HEK293T (cell line): ENCODE results near the gene C1QTNF1.

Source experiments
- CTCF ChIA-PET: fragments of 350-600 bp; formaldehyde crosslinking; extraction: SDS; loops from one replicate; lab custom pipeline; 2021; ENCODE audit warnings: antibody characterized with exemption, inconsistent platforms; lab: Yijun Ruan, JAX
- POLR2A ChIA-PET: fragments of 350-600 bp; formaldehyde crosslinking; extraction: SDS; loops from one replicate; lab custom pipeline; 2020; ENCODE audit warnings: antibody characterized with exemption, inconsistent platforms; lab: Yijun Ruan, JAX
- DNase-seq: peaks from one replicate; pipeline ENCODE4 v3.0.0; 2012; ENCODE audit warnings: mixed read lengths; ENCODE audit errors: extremely low spot score
- ARNT ChIP-seq: fragments of 450-650 bp; IDR thresholded peaks from 2 replicates; pipeline ENCODE4 v1.6.1; 2017; ENCODE audit warnings: mild to moderate bottlenecking
- BHLHE40 ChIP-seq: fragments of 450-650 bp; IDR thresholded peaks from 2 replicates; pipeline ENCODE4 v1.6.1; 2016; ENCODE audit warnings: mild to moderate bottlenecking, moderate library complexity, borderline replicate concordance
- CTBP1 ChIP-seq: fragments of 450-650 bp; IDR thresholded peaks from 2 replicates; pipeline ENCODE4 v1.6.1; 2016; ENCODE audit warnings: borderline replicate concordance
- ELF4 ChIP-seq: fragments of 450-650 bp; IDR thresholded peaks from 2 replicates; pipeline ENCODE4 v1.6.1; 2017; ENCODE audit warnings: antibody characterized with exemption
- FOXA1 ChIP-seq: fragments of 450-650 bp; IDR thresholded peaks from 2 replicates; pipeline ENCODE4 v1.6.1; 2016; ENCODE audit warnings: mild to moderate bottlenecking
- FOXK2 ChIP-seq: fragments of 450-650 bp; IDR thresholded peaks from 2 replicates; pipeline ENCODE4 v1.6.1; 2016; ENCODE audit warnings: mild to moderate bottlenecking
- FOXM1 ChIP-seq: fragments of 450-650 bp; IDR thresholded peaks from 2 replicates; pipeline ENCODE4 v1.6.1; 2017; ENCODE audit warnings: mild to moderate bottlenecking, borderline replicate concordance
- HDGF ChIP-seq: fragments of 450-650 bp; IDR thresholded peaks from 2 replicates; pipeline ENCODE4 v1.6.1; 2017; ENCODE audit warnings: antibody characterized with exemption, borderline replicate concordance
- L3MBTL2 ChIP-seq: fragments of 450-650 bp; conservative IDR thresholded peaks from 2 replicates; pipeline ENCODE4 v1.6.1; 2016; ENCODE audit warnings: mild to moderate bottlenecking
- LEF1 ChIP-seq: fragments of 450-650 bp; IDR thresholded peaks from 2 replicates; pipeline ENCODE4 v1.6.1; 2017; ENCODE audit warnings: mild to moderate bottlenecking, borderline replicate concordance
- NFRKB ChIP-seq: fragments of 450-650 bp; IDR thresholded peaks from 2 replicates; pipeline ENCODE4 v1.6.1; 2016; ENCODE audit warnings: mild to moderate bottlenecking, moderate library complexity
- SP1 ChIP-seq: fragments of 450-650 bp; IDR thresholded peaks from 2 replicates; pipeline ENCODE4 v1.6.1; 2017
- SUZ12 ChIP-seq: fragments of 450-650 bp; IDR thresholded peaks from 2 replicates; pipeline ENCODE4 v1.6.1; 2016; ENCODE audit warnings: mild to moderate bottlenecking
- TARDBP ChIP-seq: fragments of 450-650 bp; IDR thresholded peaks from 2 replicates; pipeline ENCODE4 v1.6.1; 2016
- ZNF384 ChIP-seq: fragments of 450-650 bp; IDR thresholded peaks from 2 replicates; pipeline ENCODE4 v1.6.1; 2016
- TF ChIP-seq, protein P1 (sequence below): fragments of 450-650 bp; IDR thresholded peaks from 2 replicates; pipeline ENCODE4 v1.6.1; 2016

C1QTNF1 gene

DNA sequence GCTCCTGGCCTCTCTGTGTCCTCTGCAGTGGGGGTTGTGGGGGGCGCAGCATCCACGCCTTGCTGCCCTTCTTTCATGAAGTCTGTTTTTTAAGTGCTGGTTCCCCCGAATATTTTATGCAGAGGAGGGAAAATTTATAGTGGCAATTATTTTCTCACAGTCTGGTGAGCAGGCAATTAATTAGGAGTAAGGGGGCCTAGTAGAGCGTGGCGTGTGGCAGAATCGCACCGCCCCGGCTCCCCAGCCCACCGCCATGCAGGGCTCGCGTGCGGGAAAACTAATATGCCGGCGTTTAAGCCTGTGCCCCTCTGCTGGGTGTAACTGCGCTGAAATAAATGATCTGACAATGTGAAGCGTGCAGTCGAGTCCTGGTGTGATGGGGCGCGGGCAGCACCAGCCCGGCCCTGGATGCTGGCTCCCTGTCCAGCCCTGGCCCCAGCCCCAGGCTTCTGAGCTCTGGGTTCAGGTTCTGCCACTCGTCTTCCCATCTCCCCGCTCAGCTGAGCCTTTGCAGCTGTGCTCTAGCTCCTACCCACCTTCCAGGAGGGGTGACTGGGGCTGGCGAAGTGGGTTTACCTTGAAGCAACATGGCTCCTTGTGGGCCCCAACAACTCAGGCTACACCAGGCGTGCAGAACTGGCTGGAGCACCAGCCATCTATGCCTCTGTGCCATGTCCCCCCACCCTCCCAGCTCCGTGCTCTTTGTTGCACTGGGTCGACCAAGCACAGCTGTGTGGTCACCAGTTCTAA is 64.5 kb downstream of the C1QTNF1 start:
- ChIA-PET CTCF (interaction anchor here (0.6 to 3.2 kb wide), 12 partner anchors 10 to 313 kb away, joined by 3 to 24 read pairs (median 4); partner anchors contain the start of gene ENGASE), POLR2A (interaction anchor here (0.9 to 1.3 kb wide), 2 partner anchors 10 to 14 kb away, joined by 3 read pairs; partner anchors contain the start of gene ENGASE)
- TF ChIP-seq, protein P1, sequence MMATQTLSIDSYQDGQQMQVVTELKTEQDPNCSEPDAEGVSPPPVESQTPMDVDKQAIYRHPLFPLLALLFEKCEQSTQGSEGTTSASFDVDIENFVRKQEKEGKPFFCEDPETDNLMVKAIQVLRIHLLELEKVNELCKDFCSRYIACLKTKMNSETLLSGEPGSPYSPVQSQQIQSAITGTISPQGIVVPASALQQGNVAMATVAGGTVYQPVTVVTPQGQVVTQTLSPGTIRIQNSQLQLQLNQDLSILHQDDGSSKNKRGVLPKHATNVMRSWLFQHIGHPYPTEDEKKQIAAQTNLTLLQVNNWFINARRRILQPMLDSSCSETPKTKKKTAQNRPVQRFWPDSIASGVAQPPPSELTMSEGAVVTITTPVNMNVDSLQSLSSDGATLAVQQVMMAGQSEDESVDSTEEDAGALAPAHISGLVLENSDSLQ = no peak
- TF ChIP-seq SUZ12 (no peak), SP1 (no peak)
- no peak for DNase-seq

DNA sequence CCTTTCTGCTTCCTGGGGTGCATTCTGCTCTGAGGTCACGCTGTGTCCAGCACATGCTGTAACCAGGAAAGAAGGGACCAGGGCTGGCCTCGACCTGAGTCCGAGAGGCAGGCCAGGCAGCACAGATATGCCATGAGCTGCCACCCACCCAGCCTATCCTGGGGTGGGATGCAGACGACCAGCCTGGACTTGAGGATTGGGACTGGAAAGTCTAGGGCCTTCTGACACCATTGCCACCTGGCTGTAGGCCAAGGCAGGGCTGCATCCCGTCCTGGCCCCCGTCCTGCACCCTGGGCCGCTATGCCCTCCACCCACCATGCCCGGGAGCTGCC is 65.0 kb downstream of the C1QTNF1 start:
- no peak for TF ChIP-seq FOXA1
- no peak for TF ChIP-seq TARDBP
- TF ChIP-seq CTBP1 = no peak
- no peak for TF ChIP-seq SP1
- TF ChIP-seq HDGF = no peak
- TF ChIP-seq, protein P1 = no peak
- TF ChIP-seq ZNF384 = no peak
- TF ChIP-seq ARNT = no peak
- TF ChIP-seq BHLHE40 = no peak
- TF ChIP-seq SUZ12 = no peak
- no peak for TF ChIP-seq LEF1
- TF ChIP-seq FOXK2 = no peak
- no peak for TF ChIP-seq NFRKB
- no peak for TF ChIP-seq FOXM1
- no peak for TF ChIP-seq L3MBTL2
- no peak for TF ChIP-seq ELF4
- POLR2A ChIA-PET = interaction anchor here (1.3 kb wide), 1 partner anchor 9 kb away, joined by 3 read pairs; no protein-coding TSS in a partner anchor

DNA sequence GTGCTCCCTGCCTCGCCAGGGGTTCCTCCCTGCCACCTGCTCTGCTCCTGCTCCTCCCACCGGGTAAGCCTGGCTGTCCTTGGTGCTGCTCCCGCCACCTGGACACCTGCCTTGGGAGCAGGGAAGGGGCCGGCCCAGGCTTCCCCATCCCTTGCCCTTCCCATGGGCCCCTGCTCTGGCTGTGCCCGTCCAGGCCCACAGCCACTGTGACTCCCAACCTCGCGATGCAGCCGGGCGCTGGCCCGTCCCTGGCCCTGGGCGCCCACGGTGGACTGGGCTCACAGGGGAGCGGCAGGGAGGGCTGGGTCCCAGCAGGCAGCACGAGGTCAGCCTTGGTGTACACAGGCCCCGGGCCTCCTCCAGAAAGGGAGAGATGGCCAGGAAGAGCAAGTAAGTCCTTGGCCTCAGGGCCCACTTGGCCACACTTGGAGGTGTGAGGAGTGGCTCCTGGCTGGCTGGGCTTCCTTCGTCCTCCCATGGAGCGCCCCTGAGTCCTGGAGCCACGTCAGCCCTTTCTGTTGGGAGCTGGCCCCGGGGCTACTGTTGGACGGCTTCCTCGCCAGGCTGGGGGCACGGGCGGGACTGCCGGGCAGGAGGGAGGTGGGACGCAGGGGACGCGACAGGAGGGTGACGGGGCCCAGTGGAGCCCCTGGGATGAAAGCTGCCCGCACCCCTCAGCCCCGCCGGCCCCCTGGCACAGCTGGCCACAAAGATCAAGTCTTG is 65.9 kb downstream of the C1QTNF1 start:
- ChIA-PET CTCF (interaction anchor here (3.2 kb wide), 1 partner anchor 302 kb away, joined by 24 read pairs; no protein-coding TSS in a partner anchor), POLR2A (interaction anchor here (1.3 kb wide), 1 partner anchor 8 kb away, joined by 3 read pairs; no protein-coding TSS in a partner anchor)
- TF ChIP-seq TARDBP = no peak
- no peak for TF ChIP-seq CTBP1
- TF ChIP-seq, protein P1 = no peak
- no peak for TF ChIP-seq NFRKB
- TF ChIP-seq ZNF384 = no peak
- TF ChIP-seq SUZ12 = no peak
- TF ChIP-seq FOXA1 = no peak
- no peak for TF ChIP-seq L3MBTL2
- TF ChIP-seq LEF1 = no peak
- no peak for TF ChIP-seq FOXK2
- TF ChIP-seq ELF4 = no peak
- no peak for TF ChIP-seq SP1
- no peak for TF ChIP-seq HDGF
- no peak for TF ChIP-seq ARNT
- no peak for DNase-seq

More for the DNA sequence above, 65.0 kb downstream of the C1QTNF1 start:
- CTCF ChIA-PET = interaction anchor here (0.6 to 3.2 kb wide), 3 partner anchors 12 to 532 kb away, joined by 3 to 24 read pairs (median 4); no protein-coding TSS in a partner anchor
- DNase-seq = no peak

DNA sequence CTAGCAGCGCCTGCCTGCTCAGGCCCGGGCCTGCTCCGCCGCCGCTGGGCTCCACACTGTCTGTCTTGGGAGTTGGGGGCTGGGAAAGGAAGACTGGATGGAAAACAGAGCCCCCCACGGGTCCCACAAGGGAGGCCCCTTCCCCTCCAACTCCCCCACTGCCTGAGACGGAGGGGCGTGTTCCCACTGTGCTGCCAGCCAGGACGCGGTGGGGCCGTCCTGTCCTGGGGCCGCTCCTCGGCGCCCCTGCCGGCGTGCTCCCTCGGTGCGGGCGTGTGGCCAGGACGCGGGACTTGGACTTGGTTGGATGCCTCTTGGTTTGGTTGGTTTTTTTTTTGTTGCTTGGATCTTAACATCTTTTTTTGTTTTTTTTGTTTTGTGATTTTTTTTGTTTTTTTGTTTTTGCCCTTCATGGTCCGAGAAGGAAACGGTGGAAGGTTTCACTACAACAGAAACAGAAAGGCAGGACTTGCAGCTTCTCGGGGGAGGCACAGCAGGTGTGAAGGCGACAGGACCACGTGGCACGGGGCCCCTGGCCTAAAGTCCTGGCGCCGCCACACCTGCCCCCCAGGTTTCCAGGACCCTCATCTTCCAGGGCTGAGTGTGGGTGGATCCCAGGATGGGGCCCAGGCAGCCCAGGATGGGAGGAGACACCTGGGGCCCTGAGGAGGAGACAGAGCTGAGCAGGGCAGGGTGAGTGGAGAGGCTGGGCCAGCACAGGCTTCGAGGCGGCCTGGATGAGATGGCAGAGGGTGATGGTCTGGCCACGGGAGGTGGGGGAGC is 66.7 kb downstream of the C1QTNF1 start:
- no peak for TF ChIP-seq NFRKB
- TF ChIP-seq ELF4 = no peak
- TF ChIP-seq FOXM1 = no peak
- TF ChIP-seq SUZ12 = no peak
- no peak for TF ChIP-seq SP1
- no peak for TF ChIP-seq HDGF
- no peak for TF ChIP-seq FOXK2
- no peak for TF ChIP-seq L3MBTL2
- TF ChIP-seq BHLHE40 = no peak
- no peak for TF ChIP-seq TARDBP
- TF ChIP-seq LEF1 = no peak
- no peak for TF ChIP-seq ZNF384
- no peak for TF ChIP-seq FOXA1
- TF ChIP-seq, protein P1 = no peak
- TF ChIP-seq CTBP1 = no peak
- TF ChIP-seq ARNT = no peak
- CTCF ChIA-PET = interaction anchor here (0.5 kb wide), 1 partner anchor 301 kb away, joined by 3 read pairs; no protein-coding TSS in a partner anchor
- POLR2A ChIA-PET = no interaction called here
- DNase-seq = no peak

DNA sequence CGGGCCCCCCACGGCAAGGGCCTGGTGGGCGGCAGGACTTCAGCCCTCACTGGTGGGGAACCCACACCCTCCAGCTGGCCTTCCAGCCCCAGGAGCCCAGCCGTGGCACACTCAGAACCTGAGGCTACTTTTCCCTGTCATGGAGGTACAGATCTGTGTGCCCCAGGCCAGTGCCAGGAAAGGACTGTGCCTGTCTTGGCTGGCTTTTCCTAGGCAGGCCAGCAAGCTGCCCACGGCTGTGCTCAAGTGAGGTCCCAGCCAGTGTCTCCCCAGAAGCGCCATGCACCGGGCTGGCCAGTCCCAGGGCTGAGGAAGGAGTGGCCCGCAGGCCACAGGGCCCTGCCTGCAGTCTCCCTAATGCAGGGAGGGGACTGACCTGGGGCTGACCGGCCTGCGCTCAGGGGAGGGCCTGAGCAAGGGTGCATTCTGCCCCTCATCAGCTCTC is 67.3 kb downstream of the C1QTNF1 start:
- POLR2A ChIA-PET = no interaction called here
- no peak for DNase-seq
- CTCF ChIA-PET = interaction anchor here (0.5 kb wide), 1 partner anchor 301 kb away, joined by 3 read pairs; no protein-coding TSS in a partner anchor
- TF ChIP-seq ELF4 = no peak
- TF ChIP-seq, protein P1 = no peak
